ENCODE results near the gene VPS11. TPM values are rescaled to one million over a fixed set of nuclear protein-coding genes. Genes with fewer than 3 reads are reported as not detected.

The VPS11 gene
- total and polyA plus RNA-seq, 10 of the 15 experiments (the other 5 are each of a cell fraction or from before 2014, with no cell fraction given): 15.8 to 26.4 (median 24.5) TPM

- intact Hi-C loops (cut with micrococcal nuclease; ENCODE audit: unreplicated experiment) (loop anchor here (5.0 kb wide), 2 partner anchors 84 to 174 kb away; partner anchors contain the start of genes BCL9L, RPS25 and TRAPPC4), in situ Hi-C loops (cut with MboI) (no loop called here)
- WGBS (ENCODE audit: insufficient coverage, insufficient replicate concordance, low lambda C conversion rate, missing lambda C conversion rate): 2% methylated on average over 29 of the region's 29 CpGs
- H3K4me2 ChIP-seq (ENCODE audit: control insufficient read depth, insufficient read depth): peak overlapping the region; percentile 90
- ATAC-seq (peak; percentile 68), DNase-seq (ENCODE audit: low read depth, low spot score) (no peak), FAIRE-seq (no peak)
- ChIA-PET CTCF (interaction anchor here (1.0 to 2.2 kb wide), 13 partner anchors 17 to 237 kb away, joined by 3 to 13 read pairs (median 4); partner anchors contain the start of genes CBL, HINFP and VPS11), RAD21 (ENCODE audit: unreplicated experiment) (interaction anchor here (0.6 to 1.7 kb wide), 7 partner anchors 15 to 285 kb away, joined by 3 to 22 read pairs (median 6); partner anchors contain the start of genes HINFP, HMBS and VPS11), SMC1A (ENCODE audit: uncharacterized antibody, unreplicated experiment) (interaction anchor here (1.0 to 1.8 kb wide), 4 partner anchors 11 to 68 kb away, joined by 4 to 17 read pairs (median 4); partner anchors contain the start of genes HINFP, HMBS and NLRX1), POLR2A (interaction anchor here (0.6 to 2.4 kb wide), 9 partner anchors 7 to 160 kb away, joined by 3 to 25 read pairs (median 4); partner anchors contain the start of genes HINFP, HMBS and VPS11)
- BruUV-seq (replicated peaks): TSS peak; percentile 70
- peak overlapping the region; percentile 97 for H3K4me3 ChIP-seq
- H2AFZ ChIP-seq (ENCODE audit: control insufficient read depth, low read depth, low read length): peak overlapping the region; percentile 96
- H3K9ac ChIP-seq (ENCODE audit: control insufficient read depth, insufficient read depth, low read length): peak overlapping the region; percentile 87
- H3K36me3 ChIP-seq (ENCODE audit: control insufficient read depth in 2 of 2, insufficient read depth in 2 of 2, low read length in 1 of 2): peaks cover 6 to 7% of the 10 kb centered on the region in 2 experiments; a peak in 3 of 4 replicates
- H4K20me1 ChIP-seq (ENCODE audit: control insufficient read depth, insufficient read depth): no peaks in the 10 kb centered on the region
- H3K9me3 ChIP-seq (replicated peaks; ENCODE audit: control insufficient read depth, insufficient read depth, low read length): no peaks in the 10 kb centered on the region
- peaks cover 21% of the 10 kb centered on the region for H3K4me1 ChIP-seq (ENCODE audit: control insufficient read depth, insufficient read depth, low read length)
- no peaks in the 10 kb centered on the region for H3K27me3 ChIP-seq (replicated peaks in 1 of 2; ENCODE audit: control insufficient read depth in 2 of 2, insufficient read depth in 2 of 2, low read length in 1 of 2)
- H3K79me2 ChIP-seq (ENCODE audit: control insufficient read depth, insufficient read depth, low read length): peaks cover 23% of the 10 kb centered on the region
- peak overlapping the region; percentile 96 for H3K27ac ChIP-seq (ENCODE audit: control insufficient read depth, insufficient read depth)
- no peak for TF ChIP-seq IRF5 (IDR thresholded peaks at IDR 0.05; ENCODE audit: borderline replicate concordance)
- no peak for TF ChIP-seq CREB1 (IDR thresholded peaks at IDR 0.05; ENCODE audit: low read depth)
- TF ChIP-seq MYC (IDR thresholded peaks at IDR 0.05; ENCODE audit: insufficient read depth, insufficient read length, insufficient replicate concordance, low read length, severe bottlenecking): no peak
- 0 out of 2 replicates have a peak, but pooled peaks have one; percentile 12 for TF ChIP-seq SMC3 (IDR thresholded peaks at IDR 0.05; ENCODE audit: borderline replicate concordance, low read length)
- 0 out of 2 replicates have a peak, but pooled peaks have one; percentile 15 for TF ChIP-seq BRCA1 (IDR thresholded peaks at IDR 0.05; ENCODE audit: low read depth, low read length)
- no peak for TF ChIP-seq RELB (IDR thresholded peaks at IDR 0.05; ENCODE audit: low read depth)
- TF ChIP-seq IKZF2 (IDR thresholded peaks at IDR 0.05): no peak
- no peak for TF ChIP-seq USF2 (IDR thresholded peaks at IDR 0.05; ENCODE audit: borderline replicate concordance, low read depth, low read length)
- TF ChIP-seq RUNX3 (IDR thresholded peaks at IDR 0.05; ENCODE audit: low read length): peak; percentile 24; the same call in 1 of the 2 replicates
- TF ChIP-seq BCLAF1 (IDR thresholded peaks at IDR 0.05): no peak
- TF ChIP-seq HSF1 (IDR thresholded peaks at IDR 0.05; ENCODE audit: low read depth, low read length): no peak
- no peak for TF ChIP-seq ZBED1 (IDR thresholded peaks at IDR 0.05; ENCODE audit: borderline replicate concordance)
- no peak for TF ChIP-seq SIX5 (IDR thresholded peaks at IDR 0.05; ENCODE audit: low read depth, low read length, severe bottlenecking)
Measured at GRCh38 chr11:119100994-119101758, 33.6 kb downstream of the VPS11 start.

All from GM12878 (cell line).